Measurements from ENCODE around the gene MAP2K1.

GRCh38 chr15:66461917-66462316 lies 75.2 kb downstream of the MAP2K1 start:
- TF ChIP-seq EP300 (IDR thresholded peaks at IDR 0.05; ENCODE audit: low read depth) (no peak), POLR2A (IDR thresholded peaks at IDR 0.05) (no peak)
- TF ChIP-seq, protein P1, sequence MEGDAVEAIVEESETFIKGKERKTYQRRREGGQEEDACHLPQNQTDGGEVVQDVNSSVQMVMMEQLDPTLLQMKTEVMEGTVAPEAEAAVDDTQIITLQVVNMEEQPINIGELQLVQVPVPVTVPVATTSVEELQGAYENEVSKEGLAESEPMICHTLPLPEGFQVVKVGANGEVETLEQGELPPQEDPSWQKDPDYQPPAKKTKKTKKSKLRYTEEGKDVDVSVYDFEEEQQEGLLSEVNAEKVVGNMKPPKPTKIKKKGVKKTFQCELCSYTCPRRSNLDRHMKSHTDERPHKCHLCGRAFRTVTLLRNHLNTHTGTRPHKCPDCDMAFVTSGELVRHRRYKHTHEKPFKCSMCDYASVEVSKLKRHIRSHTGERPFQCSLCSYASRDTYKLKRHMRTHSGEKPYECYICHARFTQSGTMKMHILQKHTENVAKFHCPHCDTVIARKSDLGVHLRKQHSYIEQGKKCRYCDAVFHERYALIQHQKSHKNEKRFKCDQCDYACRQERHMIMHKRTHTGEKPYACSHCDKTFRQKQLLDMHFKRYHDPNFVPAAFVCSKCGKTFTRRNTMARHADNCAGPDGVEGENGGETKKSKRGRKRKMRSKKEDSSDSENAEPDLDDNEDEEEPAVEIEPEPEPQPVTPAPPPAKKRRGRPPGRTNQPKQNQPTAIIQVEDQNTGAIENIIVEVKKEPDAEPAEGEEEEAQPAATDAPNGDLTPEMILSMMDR (IDR thresholded peaks at IDR 0.05) = no peak

Data from transverse colon (tissue), 3 donors.